HepG2 (cell line): Measurements from ENCODE around the gene AP4M1. TPM values are rescaled to one million over a fixed set of nuclear protein-coding genes. Genes with fewer than 3 reads are reported as not detected.
A peak's percentile ranks its signal among the peaks of the same experiment; 100 is the strongest.

Source experiments
- AGO1 ChIP-seq: fragments of 200-400 bp; formaldehyde crosslinking; IDR thresholded peaks from 2 replicates; pipeline ENCODE4 v1.6.1; 2017; ENCODE audit warnings: mild to moderate bottlenecking, low read depth, low read length, moderate library complexity; ENCODE audit not compliant: poor library complexity, severe bottlenecking
- ARID2 ChIP-seq: sonication (generic); formaldehyde crosslinking; IDR thresholded peaks from 2 replicates; pipeline ENCODE4 v1.8.1; 2022; ENCODE audit warnings: mild to moderate bottlenecking, missing genetic modification reagents, borderline replicate concordance
- FOSL2 ChIP-seq: sonication (generic); formaldehyde crosslinking; IDR thresholded peaks from 2 replicates; pipeline ENCODE4 v1.4.0; 2020; ENCODE audit warnings: missing genetic modification reagents
- FOXA3 ChIP-seq: IDR thresholded peaks from 2 replicates; pipeline ENCODE4 v1.6.1; 2016; ENCODE audit warnings: missing genetic modification reagents, missing compliant biosample characterization
- LRRFIP1 ChIP-seq: sonication (generic); formaldehyde crosslinking; conservative IDR thresholded peaks from 2 replicates; pipeline ENCODE4 v1.4.0; 2020; ENCODE audit warnings: missing genetic modification reagents
- NCOR1 ChIP-seq: fragments of 200-600 bp; sonication (generic); IDR thresholded peaks from 2 replicates; pipeline ENCODE4 v1.7.0; 2017; ENCODE audit warnings: antibody characterized with exemption, low read length, borderline replicate concordance
- PHF8 ChIP-seq: sonication (generic); formaldehyde crosslinking; IDR thresholded peaks from 2 replicates; pipeline ENCODE4 v1.5.0; 2020; ENCODE audit warnings: missing genetic modification reagents
- RXRA ChIP-seq: sonication (generic); formaldehyde crosslinking; IDR thresholded peaks from 2 replicates; pipeline ENCODE4 v1.5.1; 2020; ENCODE audit warnings: missing genetic modification reagents
- SOX6 ChIP-seq, 2 experiments: fragments of 450-650 bp in 1 of 2; sonication (generic) in 1 of 2; formaldehyde crosslinking in 1 of 2; IDR thresholded peaks; 2 replicates each; pipeline versions ENCODE4 v1.4.0 to v1.6.1; 2017 to 2020; ENCODE audit warnings: antibody characterized with exemption in 1 of 2, mild to moderate bottlenecking in 1 of 2, missing genetic modification reagents in 1 of 2
- SRY ChIP-seq: sonication (generic); formaldehyde crosslinking; IDR thresholded peaks from 2 replicates; pipeline ENCODE4 v1.8.0; 2022; ENCODE audit warnings: mild to moderate bottlenecking, missing genetic modification reagents
- TAF1 ChIP-seq: sonication (generic); formaldehyde crosslinking; IDR thresholded peaks from 2 replicates; pipeline ENCODE4 v1.4.0; 2020; ENCODE audit warnings: missing genetic modification reagents
- TARDBP ChIP-seq: sonication (generic); formaldehyde crosslinking; IDR thresholded peaks from 2 replicates; pipeline ENCODE4 v1.8.0; 2022; ENCODE audit warnings: mild to moderate bottlenecking, missing genetic modification reagents
- YY1 ChIP-seq: IDR thresholded peaks from 2 replicates; pipeline ENCODE4 v1.6.1; 2011; ENCODE audit warnings: low read length, low read depth, moderate library complexity, mild to moderate bottlenecking; ENCODE audit not compliant: insufficient read depth, insufficient replicate concordance
- ZBTB38 ChIP-seq: sonication (generic); formaldehyde crosslinking; IDR thresholded peaks from 2 replicates; pipeline ENCODE4 v1.5.1; 2020; ENCODE audit warnings: mild to moderate bottlenecking, missing genetic modification reagents
- ZNF276 ChIP-seq: sonication (generic); formaldehyde crosslinking; IDR thresholded peaks from 2 replicates; pipeline ENCODE4 v1.4.0; 2020; ENCODE audit warnings: mild to moderate bottlenecking, low read depth, missing genetic modification reagents
- ZNF3 ChIP-seq: IDR thresholded peaks from 2 replicates; pipeline ENCODE4 v1.7.0; 2017; ENCODE audit warnings: inconsistent platforms
- ZNF333 ChIP-seq: sonication (generic); formaldehyde crosslinking; IDR thresholded peaks from 2 replicates; pipeline ENCODE4 v1.4.0; 2020; ENCODE audit warnings: mild to moderate bottlenecking, missing genetic modification reagents, borderline replicate concordance
- ZNF33B ChIP-seq: sonication (generic); formaldehyde crosslinking; IDR thresholded peaks from 2 replicates; pipeline ENCODE4 v1.5.1; 2020; ENCODE audit warnings: mild to moderate bottlenecking, missing genetic modification reagents
- ZNF367 ChIP-seq: sonication (generic); formaldehyde crosslinking; IDR thresholded peaks from 2 replicates; pipeline ENCODE4 v1.4.0; 2020; ENCODE audit warnings: missing genetic modification reagents, borderline replicate concordance
- ZNF672 ChIP-seq: sonication (generic); formaldehyde crosslinking; IDR thresholded peaks from 2 replicates; pipeline ENCODE4 v1.8.1; 2022; ENCODE audit warnings: missing genetic modification reagents
- polyA plus RNA-seq, 8 experiments: library from polyadenylated mRNA; depleted of rRNA in 3 of 8; stranded (reverse) in 7 of 8; unstranded in 1 of 8; fragments of >200 nt; fragmentation: Illumina TruSeq in 4 of 8; extraction: Trizol in 4 of 8; gene quantifications; 2 replicates each; pipeline versions ENCODE4 v1.2.1 to v1.2.3, GENCODE V29; 2011 to 2016; ENCODE audit warnings: low read depth in 4 of 8, missing spikeins in 1 of 8, mixed read lengths in 1 of 8; ENCODE audit not compliant: insufficient read depth in 1 of 8
- total RNA-seq, 5 experiments: library from RNA; depleted of rRNA; stranded (reverse); fragments of >200 nt; fragmentation: Illumina TruSeq; extraction: Trizol; gene quantifications; 2 replicates each; pipeline ENCODE4 v1.2.3, GENCODE V29; 2016; ENCODE audit warnings: low read depth in 1 of 5
- TF ChIP-seq, protein P1 (sequence below): sonication (generic); formaldehyde crosslinking; IDR thresholded peaks from 2 replicates; pipeline ENCODE4 v1.9.0; 2022; ENCODE audit warnings: missing genetic modification reagents, mild to moderate bottlenecking, borderline replicate concordance
- TF ChIP-seq, protein P2 (sequence below): sonication (generic); formaldehyde crosslinking; IDR thresholded peaks from 2 replicates; pipeline ENCODE4 v1.4.0; 2020; ENCODE audit warnings: mild to moderate bottlenecking, missing genetic modification reagents
- TF ChIP-seq, protein P3 (sequence below): conservative IDR thresholded peaks from 2 replicates; pipeline ENCODE4 v1.6.1; 2018; ENCODE audit warnings: missing genetic modification reagents

The AP4M1 gene
- total and polyA plus RNA-seq, 2 of the 13 experiments (the other 11 are each of a cell fraction or from before 2014, with no cell fraction given) = 6.3 to 9.7 TPM

- peak; percentile 20 for TF ChIP-seq YY1
- TF ChIP-seq ZNF672 (CRISPR knock-in tag) = no peak
- TF ChIP-seq, protein P1, sequence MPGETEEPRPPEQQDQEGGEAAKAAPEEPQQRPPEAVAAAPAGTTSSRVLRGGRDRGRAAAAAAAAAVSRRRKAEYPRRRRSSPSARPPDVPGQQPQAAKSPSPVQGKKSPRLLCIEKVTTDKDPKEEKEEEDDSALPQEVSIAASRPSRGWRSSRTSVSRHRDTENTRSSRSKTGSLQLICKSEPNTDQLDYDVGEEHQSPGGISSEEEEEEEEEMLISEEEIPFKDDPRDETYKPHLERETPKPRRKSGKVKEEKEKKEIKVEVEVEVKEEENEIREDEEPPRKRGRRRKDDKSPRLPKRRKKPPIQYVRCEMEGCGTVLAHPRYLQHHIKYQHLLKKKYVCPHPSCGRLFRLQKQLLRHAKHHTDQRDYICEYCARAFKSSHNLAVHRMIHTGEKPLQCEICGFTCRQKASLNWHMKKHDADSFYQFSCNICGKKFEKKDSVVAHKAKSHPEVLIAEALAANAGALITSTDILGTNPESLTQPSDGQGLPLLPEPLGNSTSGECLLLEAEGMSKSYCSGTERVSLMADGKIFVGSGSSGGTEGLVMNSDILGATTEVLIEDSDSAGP (CRISPR knock-in tag) = no peak
- no peak for TF ChIP-seq LRRFIP1 (CRISPR knock-in tag)
- no peak for TF ChIP-seq ZNF333 (CRISPR knock-in tag)
- TF ChIP-seq SRY (CRISPR knock-in tag) = no peak
- TF ChIP-seq FOSL2 (CRISPR knock-in tag) = peak; percentile 25; the same call in 1 of the 2 replicates
- TF ChIP-seq ZBTB38 (CRISPR knock-in tag) = 0 out of 2 replicates have a peak, but pooled peaks have one; percentile 27
- TF ChIP-seq, protein P2, sequence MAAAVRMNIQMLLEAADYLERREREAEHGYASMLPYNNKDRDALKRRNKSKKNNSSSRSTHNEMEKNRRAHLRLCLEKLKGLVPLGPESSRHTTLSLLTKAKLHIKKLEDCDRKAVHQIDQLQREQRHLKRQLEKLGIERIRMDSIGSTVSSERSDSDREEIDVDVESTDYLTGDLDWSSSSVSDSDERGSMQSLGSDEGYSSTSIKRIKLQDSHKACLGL (CRISPR knock-in tag) = no peak
- 0 out of 2 replicates have a peak, but pooled peaks have one; percentile 30 for TF ChIP-seq PHF8 (CRISPR knock-in tag)
- TF ChIP-seq, protein P3, sequence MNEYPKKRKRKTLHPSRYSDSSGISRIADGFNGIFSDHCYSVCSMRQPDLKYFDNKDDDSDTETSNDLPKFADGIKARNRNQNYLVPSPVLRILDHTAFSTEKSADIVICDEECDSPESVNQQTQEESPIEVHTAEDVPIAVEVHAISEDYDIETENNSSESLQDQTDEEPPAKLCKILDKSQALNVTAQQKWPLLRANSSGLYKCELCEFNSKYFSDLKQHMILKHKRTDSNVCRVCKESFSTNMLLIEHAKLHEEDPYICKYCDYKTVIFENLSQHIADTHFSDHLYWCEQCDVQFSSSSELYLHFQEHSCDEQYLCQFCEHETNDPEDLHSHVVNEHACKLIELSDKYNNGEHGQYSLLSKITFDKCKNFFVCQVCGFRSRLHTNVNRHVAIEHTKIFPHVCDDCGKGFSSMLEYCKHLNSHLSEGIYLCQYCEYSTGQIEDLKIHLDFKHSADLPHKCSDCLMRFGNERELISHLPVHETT (CRISPR knock-in tag) = no peak
- no peak for TF ChIP-seq SOX6 (IDR thresholded peaks at IDR 0.05)
- peak; percentile 84 for TF ChIP-seq SOX6 (CRISPR knock-in tag; IDR thresholded peaks at IDR 0.05)
- no peak for TF ChIP-seq TARDBP (CRISPR knock-in tag)
- peak; percentile 83 for TF ChIP-seq NCOR1
- TF ChIP-seq TAF1 = peak; percentile 41; the same call in 1 of the 2 replicates
- TF ChIP-seq RXRA = peak; percentile 46; the same call in 1 of the 2 replicates
- TF ChIP-seq ZNF3 (CRISPR knock-in tag) = no peak
- no peak for TF ChIP-seq ARID2 (CRISPR knock-in tag)
- peak; percentile 67; the same call in 1 of the 2 replicates for TF ChIP-seq ZNF276 (CRISPR knock-in tag)
- peak; percentile 86 for TF ChIP-seq FOXA3
- no peak for TF ChIP-seq ZNF367 (CRISPR knock-in tag)
- TF ChIP-seq ZNF33B = peak; percentile 54; the same call in 1 of the 2 replicates
- TF ChIP-seq AGO1 = no peak
Observed at GRCh38 chr7:100079024-100079560, 22.4 kb upstream of the AP4M1 start (continued).
